HG03103 (cell line): ENCODE data around the gene CCL24.
"Not testable (repeated sequence)": the region's sequence is repeated elsewhere in the genome, so short reads cannot be mapped to it uniquely, and the experiment has no call there.

Source experiments
- ATAC-seq: cut with Tn5 transposase; IDR thresholded peaks from one replicate; pipeline ENCODE4 v1.9.1; 2021; ENCODE audit warnings: low read depth; ENCODE audit not compliant: unreplicated experiment

Gene CCL24

GRCh38 chr7:75820688-75821087 lies 7.1 kb upstream of the CCL24 start:
- ATAC-seq = no peak

- no peak for ATAC-seq
Observed at GRCh38 chr7:75819711-75820110, 6.1 kb upstream of the CCL24 start.

DNA sequence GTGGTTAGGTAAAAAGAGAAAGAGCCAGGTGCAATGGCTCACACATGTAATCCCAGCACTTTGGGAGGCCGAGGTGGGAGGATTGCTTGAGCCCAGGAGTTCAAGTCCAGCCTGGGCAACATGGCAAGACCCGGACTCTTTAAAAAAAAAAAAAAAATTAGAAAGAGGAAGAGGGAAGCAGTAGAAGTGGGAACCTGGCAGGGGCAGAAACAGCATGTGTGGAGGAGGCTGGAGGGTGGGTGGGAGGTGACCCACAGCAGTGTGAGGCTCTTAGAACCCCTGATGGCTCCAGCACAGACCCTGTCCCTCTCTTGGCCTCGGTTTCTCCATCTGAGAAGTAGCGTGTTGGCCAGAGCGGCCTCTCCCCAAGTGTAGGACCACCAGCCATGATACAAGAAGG lies 4.9 kb upstream of the CCL24 start:
- no peak for ATAC-seq

DNA sequence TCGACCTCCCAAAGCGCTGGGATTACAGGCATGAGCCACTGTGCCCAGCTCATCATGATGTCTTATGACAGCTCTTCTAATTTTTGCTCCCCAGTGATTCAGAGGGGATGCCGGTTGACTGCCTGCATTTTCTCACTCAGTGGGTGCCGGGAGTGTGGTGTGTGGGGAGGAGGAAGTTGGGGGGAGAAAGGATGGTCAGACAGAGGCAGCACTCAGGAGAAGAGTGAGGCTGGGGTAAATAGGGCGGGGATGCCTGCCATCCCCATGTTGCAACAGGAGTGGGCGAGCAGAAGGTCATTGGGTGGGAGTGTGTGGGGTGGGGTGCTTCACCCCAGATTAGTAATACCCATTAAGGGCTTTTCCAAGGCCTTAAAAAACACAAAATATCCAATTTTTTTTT lies 3.5 kb upstream of the CCL24 start:
- ATAC-seq = no peak

DNA sequence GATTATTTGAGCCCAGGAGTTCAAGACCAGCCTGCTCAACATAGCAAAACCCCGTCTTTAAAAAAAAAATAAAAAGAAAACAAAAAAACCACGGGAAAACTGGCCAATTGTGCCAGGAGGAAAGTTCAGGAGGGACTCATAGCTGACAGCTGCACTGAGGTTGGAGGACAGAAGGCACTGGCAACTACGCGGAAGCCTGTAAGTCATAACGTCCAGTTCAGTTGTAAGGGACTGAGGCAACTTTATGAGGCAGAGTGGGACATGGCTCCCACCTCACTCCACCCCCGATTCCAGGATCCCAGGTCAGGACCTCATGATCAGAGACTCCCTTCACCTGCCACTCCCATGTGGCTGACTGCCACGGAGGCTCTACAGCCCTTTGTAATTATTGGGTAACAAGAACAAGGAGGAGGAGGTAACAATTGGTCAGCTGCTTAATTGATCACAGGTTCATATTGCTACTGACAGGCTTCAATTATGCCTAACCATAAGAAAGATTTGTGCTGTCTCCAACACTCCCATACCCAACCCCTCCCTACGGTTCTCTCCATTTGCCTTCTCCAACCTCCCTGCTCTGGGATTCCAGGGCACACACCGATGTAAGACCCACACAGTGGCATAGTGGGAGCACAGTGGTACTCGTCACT lies 1.9 kb upstream of the CCL24 start:
- ATAC-seq = no peak

DNA sequence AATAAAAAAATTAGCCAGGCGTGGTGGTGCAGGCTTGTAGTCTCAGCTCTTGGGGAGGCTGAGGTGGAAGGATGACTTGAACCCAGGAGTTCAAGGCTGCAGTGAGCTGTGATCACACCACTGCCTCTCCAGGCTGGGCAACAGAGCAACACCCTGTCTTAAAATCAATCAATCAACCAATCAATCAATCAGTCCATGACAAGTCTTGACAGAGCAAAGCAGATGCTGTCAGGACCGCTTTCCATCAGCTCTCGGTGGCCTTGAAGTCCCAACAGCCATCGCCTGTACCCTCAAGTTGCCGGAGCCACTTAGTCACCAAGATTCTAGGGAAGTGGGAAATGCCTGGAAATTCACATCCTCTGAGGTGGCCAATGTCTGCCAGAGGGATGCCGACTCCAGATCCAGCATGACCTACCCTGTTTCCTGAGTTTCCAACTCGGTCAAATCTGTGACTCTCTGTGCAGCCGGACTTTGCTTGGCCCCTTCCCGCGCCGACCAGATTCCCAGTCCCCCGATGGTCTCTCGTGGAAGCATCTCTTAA lies 871 bp upstream of the CCL24 start:
- ATAC-seq = no peak

- no peak for ATAC-seq
Observed at GRCh38 chr7:75813084-75813483, 522 bp downstream of the CCL24 start.

- no peak for ATAC-seq
Observed at GRCh38 chr7:75811894-75812678, 1.5 kb downstream of the CCL24 start.

DNA sequence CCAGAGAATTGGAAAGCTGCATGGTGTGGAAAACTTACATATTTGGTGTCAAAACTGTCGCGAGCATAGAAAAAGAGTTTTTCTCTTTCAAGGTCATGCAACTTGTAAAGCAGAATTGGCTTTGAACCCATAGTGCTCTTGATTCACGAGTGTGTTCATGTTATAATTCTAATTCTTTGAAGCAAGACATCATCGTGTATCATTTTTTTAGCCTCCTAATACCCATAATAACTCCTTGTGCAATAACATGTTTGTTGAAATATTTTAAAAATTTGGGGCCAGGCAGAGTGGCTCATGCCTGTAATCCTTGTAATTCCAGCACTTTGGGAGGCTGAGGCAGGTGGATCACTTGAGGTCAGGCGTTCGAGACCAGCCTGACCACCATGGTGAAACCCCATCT lies 4.2 kb downstream of the CCL24 start:
- no peak for ATAC-seq

DNA sequence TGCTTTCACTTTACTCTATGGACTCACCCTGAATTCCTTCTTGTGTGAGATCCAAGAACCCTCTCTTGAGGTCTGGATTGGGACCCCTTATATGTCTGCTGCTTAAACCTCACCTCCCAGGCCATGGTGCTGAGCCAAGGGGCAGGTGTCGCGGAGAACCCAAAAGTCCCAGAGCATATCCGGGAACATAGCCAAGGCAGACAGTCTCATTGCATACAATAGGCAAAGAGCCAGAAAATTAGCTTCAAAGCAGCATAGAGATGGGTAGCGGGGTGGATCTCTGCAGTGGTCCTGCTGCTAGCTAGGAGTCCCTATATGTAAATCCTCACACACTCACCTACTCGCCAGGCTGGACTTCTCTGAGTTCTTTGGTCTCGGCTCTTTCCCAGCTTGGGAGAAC lies 5.5 kb downstream of the CCL24 start:
- no peak for ATAC-seq

- ATAC-seq = no peak
Observed at GRCh38 chr7:75807452-75807851, 6.2 kb downstream of the CCL24 start.

DNA sequence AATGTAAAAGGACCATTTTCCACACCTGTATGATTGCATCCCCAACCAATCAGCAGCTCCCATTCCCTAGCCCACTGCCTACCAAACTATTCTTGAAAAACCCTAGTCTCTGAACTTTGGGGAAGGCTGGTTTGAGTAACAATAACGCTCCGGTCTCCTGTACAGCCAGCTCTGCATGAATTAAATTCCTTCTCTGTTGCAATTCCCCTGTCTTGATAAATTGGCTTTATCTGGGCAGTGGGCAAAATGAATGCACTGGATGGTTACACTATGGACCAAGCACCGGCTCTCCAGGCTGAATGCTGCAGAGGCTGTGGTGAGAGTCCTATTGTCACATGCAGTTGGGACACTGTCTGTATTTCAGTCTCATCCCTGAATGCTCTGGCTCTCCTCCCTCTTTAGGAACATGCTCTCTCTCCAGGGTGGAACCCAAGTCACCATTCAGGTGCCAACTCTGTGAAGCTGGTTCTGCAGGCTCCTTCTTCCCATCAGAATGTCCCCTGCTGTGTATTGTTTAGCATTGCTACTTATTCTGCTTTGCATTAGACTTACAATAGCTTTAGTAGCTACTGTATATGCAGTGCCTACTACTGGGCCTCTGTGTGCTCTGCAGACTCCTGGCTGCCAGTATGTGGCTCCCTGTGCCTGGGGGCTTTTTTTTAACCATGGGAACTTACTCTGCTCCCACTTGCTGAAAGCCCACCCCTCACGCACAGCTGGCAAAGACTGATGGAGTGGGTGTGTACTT lies 6.9 kb downstream of the CCL24 start:
- ATAC-seq = no peak

DNA sequence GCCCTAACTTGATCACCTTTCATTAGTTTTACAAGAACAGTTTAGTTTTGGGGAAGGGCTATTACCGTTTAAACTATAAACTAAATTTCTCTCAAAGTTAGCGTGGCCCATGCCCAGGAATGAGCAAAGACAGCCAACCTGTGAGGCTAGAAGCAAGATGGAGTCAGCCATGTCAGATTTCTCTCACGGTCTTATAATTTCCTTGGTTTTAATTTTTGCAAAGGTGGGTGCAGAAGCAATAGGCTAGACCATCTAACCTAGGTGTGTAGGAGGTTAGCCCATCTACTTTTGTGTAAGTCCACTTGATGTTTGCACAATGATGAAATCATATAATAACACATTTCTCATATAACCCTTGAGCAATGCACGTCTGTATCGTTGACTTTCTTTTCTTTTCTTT lies 8.9 kb downstream of the CCL24 start:
- no peak for ATAC-seq

DNA sequence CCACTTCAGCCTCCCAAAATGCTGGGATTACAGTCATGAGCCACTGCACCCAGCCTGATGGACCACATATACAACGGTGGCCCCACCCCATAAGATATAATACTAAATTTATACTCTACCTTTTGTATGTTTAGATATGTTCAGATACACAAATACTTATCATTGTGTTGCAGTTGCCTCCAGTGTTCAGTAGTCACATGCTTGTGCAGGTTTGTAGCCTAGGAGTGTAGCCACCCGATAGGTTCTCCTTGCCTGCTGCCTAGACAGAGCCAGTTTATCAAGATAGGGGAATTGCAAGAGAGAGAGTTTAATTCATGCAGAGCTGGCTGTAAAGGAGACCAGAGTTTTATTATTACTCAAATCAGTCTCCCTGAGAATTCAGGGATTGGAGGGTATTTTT lies 9.6 kb downstream of the CCL24 start:
- no peak for ATAC-seq

GRCh38 chr7:75802552-75802821 lies 11.1 kb downstream of the CCL24 start:
- no peak for ATAC-seq

DNA sequence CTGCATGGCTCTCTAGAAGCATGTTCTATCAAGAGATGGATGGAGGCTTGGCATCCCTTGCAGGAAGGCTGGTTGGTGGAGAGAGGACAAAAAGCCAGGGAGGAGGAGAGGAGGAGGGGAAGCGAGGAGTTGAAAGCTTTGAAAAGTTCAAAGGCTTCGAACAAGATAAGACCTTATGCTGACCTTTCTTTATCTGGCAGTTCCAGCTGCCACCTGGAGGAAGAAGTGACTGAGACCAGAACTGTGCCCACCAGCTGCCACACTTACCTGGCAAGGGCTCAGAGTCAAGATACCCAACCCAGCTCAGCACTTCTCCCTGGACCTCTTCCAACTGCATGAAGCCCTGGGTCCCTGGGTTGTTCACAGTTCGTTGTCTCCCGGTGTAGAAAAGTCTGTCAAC lies 14.8 kb downstream of the CCL24 start:
- no peak for ATAC-seq

DNA sequence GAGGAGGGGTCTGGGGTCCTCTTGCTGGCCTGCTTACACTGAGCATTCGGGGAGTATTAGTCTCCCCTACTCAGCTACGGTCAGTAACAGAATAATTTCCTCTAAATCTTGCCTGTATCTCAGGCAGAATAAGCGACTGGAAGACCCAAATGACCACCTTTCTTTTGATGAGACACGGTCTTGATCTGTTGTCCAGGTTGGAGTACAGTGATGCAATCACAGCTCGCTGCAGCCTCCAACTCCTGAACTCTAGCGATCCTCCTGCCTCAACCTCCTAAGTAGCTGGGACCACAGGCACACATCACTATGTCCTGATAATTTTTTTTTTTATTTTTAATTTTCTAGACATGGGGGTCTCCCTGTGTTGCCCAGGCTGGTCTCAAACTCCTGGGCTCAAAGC lies 17.2 kb downstream of the CCL24 start:
- no peak for ATAC-seq

DNA sequence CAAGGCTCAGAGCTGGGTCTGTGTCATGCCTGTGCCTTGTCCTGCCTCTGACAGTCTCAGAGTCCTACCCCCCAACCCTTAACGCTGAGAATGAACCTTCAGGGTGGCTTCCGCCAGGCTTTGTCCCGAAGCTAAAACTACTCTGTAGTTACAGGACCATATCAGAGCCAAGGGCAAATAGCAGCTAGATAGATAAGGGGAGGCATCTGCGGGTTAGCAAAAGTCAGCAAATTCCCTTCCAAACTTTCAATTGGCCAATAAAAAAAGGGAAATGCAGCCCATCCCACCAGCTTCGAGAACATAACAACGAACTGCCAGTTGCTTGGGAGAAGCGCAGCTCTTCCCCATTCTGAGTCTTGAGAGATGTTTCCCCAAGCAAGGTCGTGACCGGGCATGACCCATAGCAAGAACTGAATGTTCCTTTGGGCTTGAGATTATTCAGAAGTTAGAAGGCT lies 17.7 kb downstream of the CCL24 start:
- ATAC-seq = no peak

- ATAC-seq = no peak
Observed at GRCh38 chr7:75793676-75794075, 19.9 kb downstream of the CCL24 start.

DNA sequence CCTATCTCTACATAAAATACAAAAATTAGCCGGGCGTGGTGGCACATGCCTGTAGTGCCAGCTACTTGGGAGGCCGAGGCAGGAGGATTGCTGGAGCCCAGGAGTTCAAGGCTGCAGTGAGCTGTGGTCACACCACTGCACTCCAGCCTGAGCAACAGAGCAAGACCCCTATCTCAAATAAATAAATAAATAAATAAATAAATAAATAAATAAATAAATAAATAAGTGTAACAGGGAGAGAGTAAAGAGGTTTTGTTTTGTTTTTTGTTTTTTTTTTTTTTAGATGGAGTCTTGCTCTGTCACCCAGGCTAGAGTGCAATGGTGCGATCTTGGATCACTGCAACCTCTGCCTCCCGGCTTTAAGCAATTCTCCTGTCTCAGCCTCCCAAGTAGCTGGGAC lies 21.0 kb downstream of the CCL24 start:
- not testable (repeated sequence) for ATAC-seq

DNA sequence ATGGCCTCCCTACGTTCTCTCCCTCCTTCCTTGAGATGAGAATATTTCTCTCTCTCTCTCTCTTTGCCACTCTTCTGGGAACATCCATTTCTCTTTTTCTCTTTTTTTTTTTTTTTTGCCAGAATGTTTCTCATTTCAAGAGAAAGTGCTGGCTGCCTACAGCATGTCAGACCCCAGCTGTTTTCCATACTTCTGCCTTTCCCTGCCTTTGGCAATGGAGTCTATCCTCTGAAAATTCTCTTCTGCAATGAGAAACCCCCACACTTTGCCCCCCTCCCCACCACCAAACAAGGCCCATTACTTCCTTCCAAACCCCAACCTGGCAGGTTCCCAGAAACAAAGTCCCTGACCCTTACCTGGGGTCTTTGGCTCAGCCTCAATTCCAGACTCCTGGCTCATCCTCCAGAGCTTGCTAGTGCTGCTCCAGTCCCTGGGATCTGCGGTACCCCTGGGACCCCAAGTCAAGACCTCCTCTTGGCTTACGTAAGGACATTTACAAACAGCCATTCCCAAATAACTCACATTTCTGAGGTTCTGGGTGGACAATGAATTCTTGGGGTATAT lies 24.2 kb downstream of the CCL24 start:
- ATAC-seq = no peak
